ENCODE measurements around the gene COQ10B. TPM values are rescaled to one million over a fixed set of nuclear protein-coding genes. Genes with fewer than 3 reads are reported as not detected.
A peak's percentile ranks its signal among the peaks of the same experiment; 100 is the strongest.

The COQ10B gene
- total RNA-seq, 1 donor from 2014 or later: 26.9 TPM

GRCh38 chr2:197515315-197515738, 62.0 kb downstream of the COQ10B start:
- no peak for DNase-seq (ENCODE audit: low spot score)
- peaks cover 12% of the 10 kb centered on the region for H3K36me3 Mint-ChIP-seq (ENCODE audit: low read depth)
- peak overlapping the region; percentile 83 for H3K27ac Mint-ChIP-seq
- peaks cover 31% of the 10 kb centered on the region for H3K4me1 Mint-ChIP-seq (ENCODE audit: low read depth)
- H3K9me3 Mint-ChIP-seq: no peaks in the 10 kb centered on the region
- intact Hi-C loops (cut with micrococcal nuclease): loop anchor here (1.0 to 5.0 kb wide), 3 partner anchors 15 to 878 kb away; partner anchors contain the start of genes CCDC150 and HSPE1
- H3K27me3 Mint-ChIP-seq (ENCODE audit: insufficient read depth): no peaks in the 10 kb centered on the region
- peak overlapping the region; percentile 98 for H3K4me3 Mint-ChIP-seq

GRCh38 chr2:197515739-197516392, 62.5 kb downstream of the COQ10B start, which contains the start of gene MOB4:
MOB4 (plus strand) TSS chr2:197516066; CDS start chr2:197516087, 21 bp downstream.
- intact Hi-C loops (cut with micrococcal nuclease): loop anchor here (1.0 to 5.0 kb wide), 7 partner anchors 16 to 879 kb away; partner anchors contain the start of genes CCDC150, COQ10B, HSPE1 and MARS2
- Mint-ChIP-seq H3K4me3 (peak within 1 kb of the TSS; percentile 98), H3K27me3 (ENCODE audit: insufficient read depth) (no peaks in the 10 kb centered on the region)

GRCh38 chr2:197516393-197516761, 63.0 kb downstream of the COQ10B start:
- Mint-ChIP-seq H3K27me3 (ENCODE audit: insufficient read depth) (no peaks in the 10 kb centered on the region), H3K4me1 (ENCODE audit: low read depth) (peaks cover 35% of the 10 kb centered on the region), H3K27ac (peak overlapping the region; percentile 90), H3K36me3 (ENCODE audit: low read depth) (peaks cover 17% of the 10 kb centered on the region), H3K4me3 (peak overlapping the region; percentile 98), H3K9me3 (peaks cover 5% of the 10 kb centered on the region)
- DNase-seq (ENCODE audit: low spot score): peak; percentile 16
- intact Hi-C loops (cut with micrococcal nuclease): loop anchor here (1.0 to 5.0 kb wide), 6 partner anchors 18 to 879 kb away; partner anchors contain the start of genes CCDC150, COQ10B, MARS2 and SF3B1

More at GRCh38 chr2:197515739-197516392, 62.5 kb downstream of the COQ10B start, which contains the start of gene MOB4:
- DNase-seq (ENCODE audit: low spot score): peak; percentile 95
- H3K4me1 Mint-ChIP-seq (ENCODE audit: low read depth): peaks cover 32% of the 10 kb centered on the region
- peaks cover 1% of the 10 kb centered on the region for H3K9me3 Mint-ChIP-seq
- H3K36me3 Mint-ChIP-seq (ENCODE audit: low read depth): peaks cover 13% of the 10 kb centered on the region
- H3K27ac Mint-ChIP-seq: peak within 1 kb of the TSS; percentile 90

GRCh38 chr2:197517150-197517549, 63.8 kb downstream of the COQ10B start:
- intact Hi-C loops (cut with micrococcal nuclease): loop anchor here (2.0 to 5.0 kb wide), 3 partner anchors 18 to 880 kb away; partner anchors contain the start of gene CCDC150
- H3K4me3 Mint-ChIP-seq: peak overlapping the region; percentile 98
- peaks cover 35% of the 10 kb centered on the region for H3K4me1 Mint-ChIP-seq (ENCODE audit: low read depth)
- H3K27me3 Mint-ChIP-seq (ENCODE audit: insufficient read depth): no peaks in the 10 kb centered on the region
- H3K36me3 Mint-ChIP-seq (ENCODE audit: low read depth): peaks cover 20% of the 10 kb centered on the region
- DNase-seq (ENCODE audit: low spot score): no peak
- H3K9me3 Mint-ChIP-seq: peaks cover 5% of the 10 kb centered on the region
- no peak overlapping the region for H3K27ac Mint-ChIP-seq

Other genes starting within 250 kb of the COQ10B start
- gene ANKRD44, start 142.8 kb upstream of the COQ10B start, total RNA-seq: 153 and 159 TPM in 2 replicates
- 247 and 268 TPM in 2 replicates for gene SF3B1, start 18.5 kb upstream of the COQ10B start, total RNA-seq
- 811 and 821 TPM in 2 replicates for gene HSPD1, start 46.3 kb downstream of the COQ10B start, total RNA-seq
- gene HSPE1, start 46.8 kb downstream of the COQ10B start, total RNA-seq: 325 and 343 TPM in 2 replicates
- 25.1 and 27.2 TPM in 2 replicates for gene MOB4, start 62.5 kb downstream of the COQ10B start, total RNA-seq
- gene RFTN2, start 222.0 kb downstream of the COQ10B start, total RNA-seq: not detected in 2 replicates

All from activated T-helper 1 cell treated with anti-CD3 and anti-CD28 coated beads, Interleukin-12 subunit alpha, Interleukin-12 subunit beta, Interleukin-2, Interleukin-4 antibody, amounts not matched to agents 30 ng/mL and 10 ng/mL and 1 ng/mL, durations not matched to agents 14 hours and 24 hours and 36 hours (primary cell).